K562 (cell line): Measurements from ENCODE around the gene GPC3. TPM values are rescaled to one million over a fixed set of nuclear protein-coding genes. Genes with fewer than 3 reads are reported as not detected.

Source experiments
- ATAC-seq: fragments of 200-7000 bp; cut with Tn5 transposase; 3 replicates; pipeline ENCODE4 v1.9.1; 2020; ENCODE audit warnings: moderate library complexity
- BruUV-seq: library from RNA; stranded (reverse); fragments of 400-500 nt; replicated peaks from 2 replicates; lab custom pipeline; 2021; lab: Mats Ljungman, UMichigan
- CTCF ChIA-PET: fragments of 300-600 bp; formaldehyde crosslinking; extraction: SDS; loops from one replicate; lab custom pipeline; 2021; ENCODE audit warnings: low intra/inter-chr PET ratio; lab: Yijun Ruan, JAX
- POLR2A ChIA-PET: fragments of 300-600, 350-650 bp; sonication (Branson Sonifier 250); formaldehyde crosslinking; extraction: SDS; loops from one replicate; lab custom pipeline; 2021; ENCODE audit warnings: antibody characterized with exemption, inconsistent platforms; lab: Yijun Ruan, JAX
- DNase-seq, 4 experiments: peaks; one replicate each; pipeline versions ENCODE4 v3.0.0 to v3.0.0-alpha.2; 2011 to 2018; ENCODE audit warnings: low spot score in 3 of 4, mixed read lengths in 3 of 4; ENCODE audit errors: extremely low read depth in 1 of 4
- FAIRE-seq: peaks from 2 replicates; lab custom pipeline; 2011; peaks lifted over from hg19 to GRCh38; lab: Jason Lieb, UNC
- H2AFZ ChIP-seq: 2 replicates; pipeline ENCODE4 v1.6.0; 2011; ENCODE audit warnings: low read depth, low read length, control low read depth, inconsistent platforms
- H3K27ac ChIP-seq: fragments of 200-600 bp; 3 replicates; pipeline ENCODE4 v1.8.0; 2011; ENCODE audit warnings: low read depth, mild to moderate bottlenecking, control low read depth, inconsistent platforms, low read length, moderate library complexity, mixed read lengths; ENCODE audit errors: extremely low read depth
- H3K27me3 ChIP-seq, 2 experiments: fragments of 300-600 bp in 1 of 2; 2 replicates in 1 of 2; 3 replicates in 1 of 2; pipeline versions ENCODE4 v1.6.0 to v1.8.0; 2011; ENCODE audit warnings: inconsistent platforms in 2 of 2, low read length in 2 of 2, mild to moderate bottlenecking in 1 of 2, mixed read lengths in 1 of 2, moderate library complexity in 1 of 2; ENCODE audit not compliant: control insufficient read depth in 2 of 2, insufficient read depth in 2 of 2
- H3K36me3 ChIP-seq: fragments of 300-600 bp; 3 replicates; pipeline ENCODE4 v1.8.0; 2011; ENCODE audit warnings: mild to moderate bottlenecking, low read length, inconsistent platforms; ENCODE audit not compliant: control insufficient read depth, insufficient read depth
- H3K4me1 ChIP-seq, 2 experiments: fragments of 200-600 bp in 1 of 2; replicated peaks in 1 of 2; 2 replicates in 1 of 2; 3 replicates in 1 of 2; pipeline versions ENCODE4 v1.5.1 to v1.8.0; 2011; ENCODE audit warnings: inconsistent platforms in 2 of 2, low read length in 2 of 2, mild to moderate bottlenecking in 1 of 2, mixed read lengths in 1 of 2, moderate library complexity in 1 of 2; ENCODE audit not compliant: control insufficient read depth in 2 of 2, insufficient read depth in 2 of 2
- H3K4me2 ChIP-seq: 2 replicates; pipeline ENCODE4 v1.6.1; 2011; ENCODE audit warnings: low read length, control low read depth, inconsistent platforms, mixed read lengths; ENCODE audit not compliant: insufficient read depth
- H3K4me3 ChIP-seq: fragments of 200-600 bp; sonication (generic), shearing (Covaris generic); 2 replicates; pipeline ENCODE4 v1.5.1; 2016; ENCODE audit warnings: control low read depth, inconsistent platforms
- H3K79me2 ChIP-seq: fragments of 200-600 bp; 3 replicates; pipeline ENCODE4 v1.8.0; 2011; ENCODE audit warnings: low read length, inconsistent platforms; ENCODE audit not compliant: control insufficient read depth, insufficient read depth
- H3K9ac ChIP-seq, 2 experiments: 2 replicates each; pipeline versions ENCODE4 v1.6.0 to v1.6.1; 2011; ENCODE audit warnings: low read depth in 2 of 2, low read length in 2 of 2, control low read depth in 1 of 2, inconsistent platforms in 1 of 2, mild to moderate bottlenecking in 1 of 2, mixed read lengths in 1 of 2; ENCODE audit not compliant: insufficient read depth in 1 of 2
- H3K9me1 ChIP-seq: one replicate; pipeline ENCODE4 v1.6.0; 2011; ENCODE audit warnings: inconsistent platforms, mild to moderate bottlenecking, low read length, moderate library complexity; ENCODE audit not compliant: control insufficient read depth, insufficient read depth
- H3K9me3 ChIP-seq: replicated peaks from 2 replicates; pipeline ENCODE4 v1.5.1; 2011; ENCODE audit warnings: low read depth, low read length, inconsistent platforms; ENCODE audit not compliant: control insufficient read depth, insufficient read depth
- H4K20me1 ChIP-seq: replicated peaks from 2 replicates; pipeline ENCODE4 v1.6.1; 2011; ENCODE audit warnings: low read length, inconsistent platforms, mixed read lengths; ENCODE audit not compliant: control insufficient read depth, insufficient read depth
- C11orf30 ChIP-seq: fragments of 450-650 bp; IDR thresholded peaks from 2 replicates; pipeline ENCODE4 v1.6.1; 2016; ENCODE audit warnings: low read depth, mild to moderate bottlenecking
- CEBPZ ChIP-seq: fragments of 150-350 bp; IDR thresholded peaks from 2 replicates; pipeline ENCODE4 v1.6.1; 2014; ENCODE audit warnings: low read depth, mild to moderate bottlenecking, low read length, borderline replicate concordance
- IRF9 ChIP-seq: fragments of 450-650 bp; IDR thresholded peaks from 2 replicates; pipeline ENCODE4 v1.6.1; 2016; ENCODE audit warnings: missing biosample characterization, missing genetic modification characterization
- LEF1 ChIP-seq: fragments of 450-650 bp; IDR thresholded peaks from 2 replicates; pipeline ENCODE4 v1.6.1; 2016; ENCODE audit warnings: mild to moderate bottlenecking
- NCOA1 ChIP-seq: fragments of 450-650 bp; IDR thresholded peaks from 2 replicates; pipeline ENCODE4 v1.6.1; 2016; ENCODE audit warnings: low read depth
- NFATC3 ChIP-seq: fragments of 450-650 bp; IDR thresholded peaks from 2 replicates; pipeline ENCODE4 v1.6.1; 2017; ENCODE audit warnings: mild to moderate bottlenecking
- OTX1 ChIP-seq: fragments of 450-650 bp; formaldehyde crosslinking; IDR thresholded peaks from 2 replicates; pipeline ENCODE4 v1.4.0; 2022; ENCODE audit warnings: mild to moderate bottlenecking
- PREB ChIP-seq: sonication (generic); formaldehyde crosslinking; IDR thresholded peaks from 2 replicates; pipeline ENCODE4 v1.8.1; 2023; ENCODE audit warnings: mild to moderate bottlenecking, missing genetic modification reagents
- SIN3A ChIP-seq, 2 experiments: fragments of 150-350 bp in 1 of 2; IDR thresholded peaks; 2 replicates each; pipeline ENCODE4 v1.6.1; 2011 to 2016; ENCODE audit warnings: borderline replicate concordance in 2 of 2, low read depth in 2 of 2, low read length in 2 of 2, mild to moderate bottlenecking in 2 of 2, moderate library complexity in 2 of 2; ENCODE audit not compliant: control insufficient read depth in 1 of 2
- SMAD4 ChIP-seq: fragments of 250-450 bp; sonication (Bioruptor Pico); conservative IDR thresholded peaks from 2 replicates; pipeline ENCODE4 v1.8.0; 2021; ENCODE audit warnings: inconsistent platforms, mild to moderate bottlenecking, moderate library complexity
- TEAD2 ChIP-seq: fragments of 450-650 bp; IDR thresholded peaks from 2 replicates; pipeline ENCODE4 v1.6.1; 2016; ENCODE audit warnings: missing genetic modification characterization, control low read depth, missing compliant biosample characterization
- ZBTB43 ChIP-seq: sonication (generic); formaldehyde crosslinking; IDR thresholded peaks from 2 replicates; pipeline ENCODE4 v1.8.0; 2023; ENCODE audit warnings: mild to moderate bottlenecking, missing genetic modification reagents
- ZBTB8A ChIP-seq: fragments of 450-650 bp; IDR thresholded peaks from 2 replicates; pipeline ENCODE4 v1.6.1; 2018; ENCODE audit warnings: mild to moderate bottlenecking, moderate library complexity; ENCODE audit not compliant: partially characterized antibody
- ZNF133 ChIP-seq: fragments of 250-450 bp; sonication (Bioruptor Pico); IDR thresholded peaks from 2 replicates; pipeline ENCODE4 v1.4.0; 2020; ENCODE audit warnings: mild to moderate bottlenecking
- ZNF24 ChIP-seq: fragments of 450-650 bp; IDR thresholded peaks from 2 replicates; pipeline ENCODE4 v1.6.1; 2016
- ZNF583 ChIP-seq: fragments of 250-450 bp; sonication (Bioruptor Pico); IDR thresholded peaks from 2 replicates; pipeline ENCODE4 v1.4.0; 2020
- ZNF76 ChIP-seq: fragments of 250-450 bp; sonication (Bioruptor Pico); IDR thresholded peaks from 2 replicates; pipeline ENCODE4 v1.4.0; 2020; ENCODE audit warnings: mild to moderate bottlenecking, moderate library complexity, borderline replicate concordance
- ZNF79 ChIP-seq: fragments of 250-450 bp; sonication (Bioruptor Pico); IDR thresholded peaks from 2 replicates; pipeline ENCODE4 v1.4.0; 2020; ENCODE audit warnings: low read depth, mild to moderate bottlenecking, moderate library complexity
- WGBS: fragments of 100-300 bp; shearing (Covaris generic); methylation state at CpG from one replicate; pipeline ENCODE4 v1.1.6; 2016; ENCODE audit warnings: low coverage, mixed read lengths; ENCODE audit not compliant: insufficient coverage; ENCODE audit errors: missing lambda C conversion rate; 5-methylcytosine and 5-hydroxymethylcytosine counted together
- in situ Hi-C: fragments of 300-500 bp; cut with MboI; formaldehyde crosslinking; loops from 4 replicates; pipeline ENCODE4 v1.15.0; 2018; ENCODE audit warnings: inconsistent platforms, mixed read lengths
- intact Hi-C: fragments of 100-400 bp; cut with micrococcal nuclease; formaldehyde crosslinking; loops from 2 replicates; pipeline ENCODE4 v1.14.2; 2022
- polyA plus RNA-seq, 8 experiments: library from polyadenylated mRNA; depleted of rRNA in 4 of 8; stranded (reverse) in 5 of 8; unstranded in 3 of 8; fragments of >200 nt; fragmentation: Nextera tagmentation in 2 of 8; fragmentation: Illumina TruSeq in 1 of 8; extraction: Ambion mirVana in 2 of 8; extraction: Trizol in 1 of 8; gene quantifications; 2 replicates each; pipeline versions ENCODE4 v1.2.1 to v1.2.3, GENCODE V29; 2011 to 2014; ENCODE audit warnings: inconsistent platforms in 1 of 8, missing spikeins in 1 of 8
- total RNA-seq, 7 experiments: library from RNA; depleted of rRNA in 6 of 7; stranded (reverse); fragments of >200 nt in 6 of 7; fragmentation: Illumina TruSeq in 2 of 7; extraction: Trizol in 2 of 7; gene quantifications; 2 replicates each; pipeline versions ENCODE4 v1.2.1 to v1.2.3, GENCODE V29; 2011 to 2021; ENCODE audit warnings: low replicate concordance in 1 of 7

The GPC3 gene
- total and polyA plus RNA-seq, 9 of the 15 experiments (the other 6 are each of a cell fraction or from before 2014, with no cell fraction given) = 0.42 TPM; not detected in 8

GRCh38 chrX:133648594-133648993 is 336.8 kb downstream of the GPC3 start:
- H3K9ac ChIP-seq = no peak overlapping the region
- no peaks in the 10 kb centered on the region for H3K79me2 ChIP-seq
- no peak overlapping the region for H3K4me3 ChIP-seq
- FAIRE-seq (no peak), ATAC-seq (no peak), DNase-seq (no peak)
- in situ Hi-C loops = no loop called here
- H3K4me2 ChIP-seq = no peak overlapping the region
- no peaks in the 10 kb centered on the region for H3K4me1 ChIP-seq
- no peak overlapping the region for H3K27ac ChIP-seq
- no peaks in the 10 kb centered on the region for H3K27me3 ChIP-seq
- no peak overlapping the region for H2AFZ ChIP-seq
- H3K36me3 ChIP-seq = no peaks in the 10 kb centered on the region
- TF ChIP-seq TEAD2 (tag) = no peak
- no peak for TF ChIP-seq SIN3A (IDR thresholded peaks at IDR 0.05; ENCODE audit: borderline replicate concordance in 2 of 2, control insufficient read depth in 1 of 2, low read depth in 2 of 2, low read length in 2 of 2)
- no peak for TF ChIP-seq NFATC3
- TF ChIP-seq NCOA1 = no peak
- no peak for TF ChIP-seq CEBPZ
- no peak for TF ChIP-seq ZNF583 (CRISPR knock-in tag)
- TF ChIP-seq ZNF79 = no peak
- TF ChIP-seq OTX1 = no peak
- no peak for TF ChIP-seq SMAD4 (CRISPR knock-in tag)
- no peak for TF ChIP-seq ZNF76 (CRISPR knock-in tag)
- no peak for TF ChIP-seq LEF1
- TF ChIP-seq C11orf30 = no peak
- TF ChIP-seq ZNF133 = no peak
- no peak for TF ChIP-seq ZBTB43
- no peak for TF ChIP-seq PREB
- TF ChIP-seq ZBTB8A = no peak
- TF ChIP-seq ZNF24 = no peak
- TF ChIP-seq IRF9 (tag) = no peak
- H3K9me1 ChIP-seq = no peaks in the 10 kb centered on the region
- no peaks in the 10 kb centered on the region for H3K9me3 ChIP-seq
- POLR2A ChIA-PET = no interaction called here
- CTCF ChIA-PET = no interaction called here
- no peaks in the 10 kb centered on the region for H4K20me1 ChIP-seq
- WGBS = 0% methylated on average over 4 of the region's 4 CpGs
- no TSS peak for BruUV-seq
- intact Hi-C loops = no loop called here
